Measurements from ENCODE around the gene LMF2.

The LMF2 gene

DNA sequence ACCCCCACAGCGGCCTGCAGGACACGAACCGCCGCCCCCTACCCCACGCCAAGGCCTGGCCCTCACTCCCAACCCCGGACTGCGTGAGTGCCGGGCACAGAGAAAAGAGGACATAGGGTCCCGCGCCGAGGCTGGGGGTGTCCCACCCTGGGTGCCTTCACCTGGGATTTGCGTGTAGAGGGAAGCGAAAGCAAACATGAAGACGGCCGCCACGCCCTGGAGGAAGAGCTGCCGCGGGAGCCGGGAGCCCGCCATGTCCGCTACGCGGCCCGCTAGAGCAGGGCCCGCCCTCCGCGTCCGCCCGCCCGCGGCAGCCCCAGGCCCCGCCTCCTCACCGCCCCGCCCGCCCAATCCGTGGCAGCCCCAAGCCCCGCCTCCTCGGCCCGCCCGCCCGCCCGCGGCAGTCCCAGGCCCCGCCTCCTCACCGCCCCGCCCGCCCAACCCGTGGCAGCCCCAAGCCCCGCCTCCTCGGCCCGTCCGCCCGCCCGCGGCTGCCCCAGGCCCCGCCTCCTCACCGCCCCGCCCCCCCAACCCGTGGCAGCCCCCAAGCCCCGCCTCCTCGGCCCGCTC, at the start of gene LMF2:
TSS of gene LMF2 (minus strand) at position 282 of the 570 bp plus-strand sequence. CDS start at position 255, 27 bp downstream.
- TF ChIP-seq, protein P1, sequence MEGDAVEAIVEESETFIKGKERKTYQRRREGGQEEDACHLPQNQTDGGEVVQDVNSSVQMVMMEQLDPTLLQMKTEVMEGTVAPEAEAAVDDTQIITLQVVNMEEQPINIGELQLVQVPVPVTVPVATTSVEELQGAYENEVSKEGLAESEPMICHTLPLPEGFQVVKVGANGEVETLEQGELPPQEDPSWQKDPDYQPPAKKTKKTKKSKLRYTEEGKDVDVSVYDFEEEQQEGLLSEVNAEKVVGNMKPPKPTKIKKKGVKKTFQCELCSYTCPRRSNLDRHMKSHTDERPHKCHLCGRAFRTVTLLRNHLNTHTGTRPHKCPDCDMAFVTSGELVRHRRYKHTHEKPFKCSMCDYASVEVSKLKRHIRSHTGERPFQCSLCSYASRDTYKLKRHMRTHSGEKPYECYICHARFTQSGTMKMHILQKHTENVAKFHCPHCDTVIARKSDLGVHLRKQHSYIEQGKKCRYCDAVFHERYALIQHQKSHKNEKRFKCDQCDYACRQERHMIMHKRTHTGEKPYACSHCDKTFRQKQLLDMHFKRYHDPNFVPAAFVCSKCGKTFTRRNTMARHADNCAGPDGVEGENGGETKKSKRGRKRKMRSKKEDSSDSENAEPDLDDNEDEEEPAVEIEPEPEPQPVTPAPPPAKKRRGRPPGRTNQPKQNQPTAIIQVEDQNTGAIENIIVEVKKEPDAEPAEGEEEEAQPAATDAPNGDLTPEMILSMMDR (IDR thresholded peaks at IDR 0.05) = no peak
- H3K27ac ChIP-seq = peak within 1 kb of the TSS; percentile 85 to 94
- peak within 1 kb of the TSS; percentile 98 for H3K4me3 ChIP-seq
- peak; percentile 98 for DNase-seq (ENCODE audit: low spot score)

- TF ChIP-seq, protein P1 (IDR thresholded peaks at IDR 0.05) = no peak
- no peak overlapping the region for H3K4me3 ChIP-seq
- no peak overlapping the region for H3K27ac ChIP-seq
- DNase-seq (ENCODE audit: low spot score) = no peak
Measured at GRCh38 chr22:50556703-50557102, 49.2 kb upstream of the LMF2 start.

DNA sequence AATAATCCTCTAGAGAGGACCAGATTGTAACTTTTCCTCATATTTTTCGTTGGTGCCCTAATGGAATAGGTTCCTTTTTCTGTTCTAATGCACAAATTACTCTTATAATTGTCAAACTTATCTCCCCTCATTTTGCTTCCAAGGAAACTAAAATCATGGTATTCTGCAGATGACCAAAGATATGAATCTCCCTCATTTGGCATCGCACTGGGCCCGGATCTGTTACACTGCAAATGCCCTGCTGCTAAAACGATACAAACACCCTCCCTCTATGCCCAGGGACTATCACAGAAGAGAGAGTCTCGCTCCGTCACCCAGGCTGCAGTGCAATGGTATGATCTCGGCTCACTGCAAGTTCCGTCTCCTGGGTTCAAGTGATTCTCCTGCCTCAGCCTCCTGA, 45.8 kb upstream of the LMF2 start:
- no peak overlapping the region for H3K4me3 ChIP-seq
- TF ChIP-seq, protein P1 (IDR thresholded peaks at IDR 0.05) = no peak
- H3K27ac ChIP-seq = no peak overlapping the region
- no peak for DNase-seq (ENCODE audit: low spot score)

- Histone ChIP-seq H3K27ac (no peak overlapping the region), H3K4me3 (no peak overlapping the region)
- DNase-seq (ENCODE audit: low spot score) = no peak
- TF ChIP-seq, protein P1 (IDR thresholded peaks at IDR 0.05) = no peak
Measured at GRCh38 chr22:50551160-50551752, 43.8 kb upstream of the LMF2 start.

GRCh38 chr22:50550395-50550794, 42.9 kb upstream of the LMF2 start:
- TF ChIP-seq, protein P1 (IDR thresholded peaks at IDR 0.05) = no peak
- no peak overlapping the region for H3K27ac ChIP-seq
- H3K4me3 ChIP-seq = no peak overlapping the region

DNA sequence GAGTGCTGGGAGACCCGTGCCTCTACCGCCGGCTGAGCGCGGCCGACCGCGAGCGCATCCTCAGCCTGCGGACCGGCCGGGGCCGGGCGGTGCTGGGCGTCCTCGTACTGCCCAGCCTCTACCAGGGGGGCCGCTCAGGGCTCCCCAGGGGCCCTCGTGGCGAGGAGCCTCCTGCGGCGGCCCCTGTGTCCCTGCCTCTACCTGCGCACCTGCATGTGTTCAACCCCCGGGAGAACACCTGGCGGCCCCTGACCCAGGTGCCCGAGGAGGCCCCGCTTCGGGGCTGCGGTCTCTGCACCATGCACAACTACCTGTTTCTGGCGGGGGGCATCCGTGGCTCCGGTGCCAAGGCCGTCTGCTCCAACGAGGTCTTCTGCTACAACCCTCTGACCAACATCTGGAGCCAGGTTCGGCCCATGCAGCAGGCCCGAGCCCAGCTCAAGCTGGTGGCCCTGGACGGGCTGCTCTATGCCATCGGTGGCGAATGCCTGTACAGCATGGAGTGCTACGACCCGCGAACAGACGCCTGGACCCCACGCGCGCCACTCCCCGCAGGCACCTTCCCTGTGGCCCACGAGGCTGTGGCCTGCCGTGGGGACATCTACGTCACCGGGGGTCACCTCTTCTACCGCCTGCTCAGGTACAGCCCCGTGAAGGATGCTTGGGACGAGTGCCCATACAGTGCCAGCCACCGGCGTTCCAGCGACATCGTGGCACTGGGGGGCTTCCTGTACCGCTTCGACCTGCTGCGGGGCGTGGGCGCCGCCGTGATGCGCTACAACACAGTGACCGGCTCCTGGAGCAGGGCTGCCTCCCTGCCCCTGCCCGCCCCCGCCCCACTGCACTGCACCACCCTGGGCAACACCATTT, 41.7 kb upstream of the LMF2 start:
- peak overlapping the region; percentile 51 for H3K4me3 ChIP-seq

More at GRCh38 chr22:50550395-50550794, 42.9 kb upstream of the LMF2 start:
- no peak for DNase-seq (ENCODE audit: low spot score)

More for the DNA sequence above, 41.7 kb upstream of the LMF2 start:
- H3K27ac ChIP-seq = no peak overlapping the region
- TF ChIP-seq, protein P1 (IDR thresholded peaks at IDR 0.05) = no peak
- no peak for DNase-seq (ENCODE audit: low spot score)

All from coronary artery (tissue), 2 donors.